GM08714 (cell line): ENCODE results near the gene NUFIP2.

Source experiments
- H3K4me3 ChIP-seq: fragments of 200-500 bp; sonication (Bioruptor generic); 2 replicates; pipeline ENCODE4 v1.5.1; 2014; ENCODE audit warnings: mild to moderate bottlenecking, low read length, inconsistent platforms
- ZNF274 ChIP-seq: IDR thresholded peaks from 2 replicates; pipeline ENCODE4 v1.6.1; 2012; ENCODE audit warnings: mild to moderate bottlenecking, low read depth, low read length

NUFIP2 gene

DNA sequence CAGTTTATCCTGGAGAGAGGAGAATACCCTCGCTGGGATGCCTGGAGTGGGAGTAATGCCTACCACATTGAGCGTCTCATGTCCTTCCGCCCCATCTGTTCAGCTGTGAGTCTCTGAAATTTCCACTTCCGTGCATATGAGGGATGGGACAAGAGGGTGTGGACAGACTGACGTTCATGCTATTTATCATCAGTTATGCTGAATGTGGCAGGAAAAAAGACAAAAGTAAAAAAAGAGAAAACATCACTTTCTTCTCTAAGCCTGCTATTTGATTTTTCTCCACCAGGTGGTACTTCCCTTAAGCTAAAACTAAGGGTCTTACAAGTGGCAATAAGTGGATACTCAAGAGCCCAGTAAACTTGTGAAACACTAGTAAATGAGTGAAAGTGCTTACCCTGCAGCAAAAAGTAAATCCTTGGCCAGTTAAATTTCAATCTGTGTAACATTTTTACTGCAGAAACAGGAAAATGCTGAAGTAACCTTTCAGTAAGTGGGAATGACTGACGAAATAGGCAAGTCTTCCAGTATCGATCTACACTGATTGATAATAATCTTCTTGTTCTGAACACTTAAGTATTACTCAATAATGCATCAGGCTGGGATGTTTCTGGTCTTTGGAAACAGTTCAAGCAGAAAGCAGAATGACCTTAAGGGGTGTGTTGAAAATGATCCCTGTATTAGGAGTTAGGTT is 41.7 kb downstream of the NUFIP2 start:
- TF ChIP-seq ZNF274 = no peak
- H3K4me3 ChIP-seq = no peak overlapping the region

DNA sequence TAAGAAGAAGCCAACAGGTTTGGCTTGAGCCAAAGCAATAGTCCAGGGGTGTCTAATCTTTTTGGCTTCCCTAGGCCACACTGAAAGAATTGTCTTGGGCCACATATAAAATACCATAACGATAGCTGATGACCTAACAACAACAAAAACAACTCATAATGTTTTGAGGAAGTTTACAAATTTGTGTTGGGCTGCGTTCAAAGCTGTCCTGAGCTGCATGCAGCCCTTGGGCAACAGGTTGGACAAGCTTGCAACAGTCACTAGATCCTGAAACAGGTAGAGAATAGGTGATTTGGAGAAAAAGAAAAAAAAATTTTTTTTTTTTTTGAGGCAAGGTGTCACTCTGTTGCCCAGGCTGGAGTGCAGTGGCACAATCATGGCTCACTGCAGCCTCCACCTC is 42.8 kb downstream of the NUFIP2 start:
- H3K4me3 ChIP-seq = no peak overlapping the region
- no peak for TF ChIP-seq ZNF274

DNA sequence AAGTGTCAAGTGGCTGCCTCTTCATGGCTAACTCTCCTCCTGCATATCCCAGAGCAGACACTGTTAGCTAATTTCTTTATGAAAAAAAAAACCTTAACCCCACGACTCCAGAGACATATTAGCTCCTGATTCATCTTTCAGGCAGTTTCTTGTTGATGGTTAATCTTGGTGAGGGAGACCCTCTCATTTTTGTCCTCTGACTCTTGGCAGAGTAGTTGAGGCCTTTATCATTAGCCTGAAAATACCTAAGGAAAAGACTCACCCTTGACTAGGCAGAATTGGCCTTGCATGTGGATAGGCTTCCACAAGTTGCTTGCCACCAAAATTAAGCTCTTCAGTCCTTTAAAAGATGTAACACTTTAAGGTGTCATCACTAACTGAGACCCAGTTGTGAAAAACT is 43.3 kb downstream of the NUFIP2 start:
- no peak overlapping the region for H3K4me3 ChIP-seq
- TF ChIP-seq ZNF274 = no peak

DNA sequence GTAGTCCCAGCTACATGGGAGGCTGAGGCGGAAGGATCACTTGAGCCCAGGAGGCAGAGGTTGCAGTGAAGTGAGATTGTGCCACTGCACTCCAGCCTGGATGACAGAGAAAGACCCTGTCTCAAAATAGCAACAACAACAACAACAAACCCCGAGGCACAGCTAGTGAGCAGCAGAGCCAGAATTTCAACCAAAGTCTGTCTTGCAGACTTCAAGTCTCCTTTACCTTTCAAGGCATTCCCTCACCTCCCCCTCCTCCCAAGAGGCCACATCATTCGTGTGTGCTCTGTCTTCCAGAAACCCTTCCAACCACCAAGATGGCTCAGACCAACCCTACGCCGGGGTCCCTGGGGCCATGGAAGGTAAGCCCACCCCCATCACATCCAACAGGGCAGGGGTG is 45.1 kb downstream of the NUFIP2 start:
- H3K4me3 ChIP-seq = no peak overlapping the region
- TF ChIP-seq ZNF274 = no peak

DNA sequence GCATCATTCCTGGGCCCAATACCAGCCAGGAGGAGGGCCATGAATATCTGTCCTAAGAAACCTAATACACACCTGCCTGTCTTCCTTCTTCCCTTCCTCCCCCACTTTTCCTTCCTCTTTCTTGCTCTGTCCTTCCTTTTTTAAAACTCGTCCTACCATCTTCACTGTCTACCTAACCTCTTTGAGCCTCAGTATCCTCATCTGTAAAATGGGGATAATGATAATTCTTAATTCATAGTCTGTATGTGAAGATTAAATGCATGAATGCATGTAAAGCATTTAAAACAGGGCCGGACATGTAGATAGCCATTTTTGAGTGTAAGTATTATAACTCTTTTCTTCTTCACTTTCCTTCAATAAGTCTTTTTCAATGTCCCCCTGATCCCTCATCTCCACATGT is 46.7 kb downstream of the NUFIP2 start:
- H3K4me3 ChIP-seq = no peak overlapping the region
- no peak for TF ChIP-seq ZNF274

DNA sequence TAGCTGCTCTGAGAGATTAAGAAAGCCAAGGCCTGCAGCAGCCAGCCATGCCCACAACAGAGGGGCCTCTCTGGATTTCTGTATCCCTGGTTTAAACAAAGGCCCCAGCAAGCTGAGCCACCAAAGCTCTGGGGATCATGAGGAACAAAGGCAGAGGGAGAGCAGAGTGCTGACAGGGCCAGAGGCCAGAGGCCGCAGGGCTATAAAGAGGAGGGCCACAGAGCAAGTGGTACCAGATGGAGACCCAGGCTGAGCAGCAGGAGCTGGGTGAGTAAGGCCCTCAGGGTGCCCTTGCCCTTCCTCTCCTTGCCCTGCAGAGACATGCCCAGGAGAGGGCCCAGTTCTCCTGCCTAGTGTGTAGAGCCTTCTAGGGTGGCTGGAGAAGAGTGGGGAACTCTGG is 47.3 kb downstream of the NUFIP2 start, which contains the start of gene CRYBA1:
CRYBA1 (plus strand) TSS at position 232 of the 400 bp plus-strand sequence; CDS start at position 237, 5 bp downstream.
- no peak for TF ChIP-seq ZNF274
- H3K4me3 ChIP-seq = no peak within 1 kb of the TSS

DNA sequence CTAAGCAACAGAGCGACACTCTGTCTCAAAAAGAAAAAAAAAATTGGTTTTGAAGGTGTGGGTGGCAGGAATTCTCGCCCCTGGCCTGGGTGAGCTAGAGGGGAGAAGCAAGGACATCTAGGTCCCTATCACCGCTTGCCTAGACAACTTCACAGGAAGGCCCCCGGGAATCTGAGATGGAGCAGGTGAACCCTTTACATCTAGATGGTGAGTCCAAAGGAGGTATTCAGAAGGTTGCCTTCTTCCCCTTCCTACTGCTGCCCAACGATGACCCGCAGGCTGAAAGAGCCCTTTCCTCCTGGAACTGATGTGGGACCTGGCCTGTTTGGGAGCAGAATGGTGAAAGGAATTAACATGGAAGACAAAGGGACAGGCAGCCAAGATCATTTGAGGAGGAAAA is 48.5 kb downstream of the NUFIP2 start:
- TF ChIP-seq ZNF274 = no peak
- no peak overlapping the region for H3K4me3 ChIP-seq

DNA sequence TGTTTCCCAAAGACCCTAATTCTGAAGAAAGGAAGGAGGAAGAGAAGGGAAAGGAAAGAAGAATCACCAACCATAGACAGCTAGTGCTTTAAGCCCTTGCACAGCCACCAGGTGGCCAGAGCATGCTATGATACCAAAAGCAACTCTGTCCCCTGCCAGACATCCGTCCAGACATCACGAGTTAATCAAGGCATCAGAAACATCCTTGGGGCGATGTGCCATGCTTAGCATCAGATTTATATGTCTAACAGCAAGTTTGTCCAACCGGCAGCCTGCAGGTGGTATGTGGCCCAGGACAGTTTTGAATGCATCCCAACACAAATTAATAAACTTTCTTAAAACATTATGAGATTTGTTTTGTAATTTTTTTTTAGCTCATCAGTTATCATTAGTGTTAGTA is 50.2 kb downstream of the NUFIP2 start:
- no peak overlapping the region for H3K4me3 ChIP-seq
- TF ChIP-seq ZNF274 = no peak

DNA sequence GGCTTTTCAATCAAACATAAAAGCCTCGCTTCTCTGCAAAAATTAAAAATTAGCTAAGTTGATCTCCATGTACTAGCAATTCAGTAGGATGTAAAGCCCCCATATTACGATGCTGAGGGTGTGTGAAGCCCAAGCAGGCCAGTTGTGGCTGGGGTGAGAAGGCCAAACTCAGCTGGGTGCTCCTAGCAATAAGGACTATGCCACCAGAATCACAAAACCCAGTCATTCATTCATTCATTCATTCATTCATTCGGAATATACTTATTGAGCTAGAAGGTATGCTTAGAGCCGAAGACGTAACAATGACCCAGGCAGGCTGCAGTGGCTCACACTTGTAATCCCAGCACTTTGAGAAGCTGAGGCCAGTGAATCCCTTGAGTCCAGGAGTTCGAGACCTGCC is 51.2 kb downstream of the NUFIP2 start:
- no peak overlapping the region for H3K4me3 ChIP-seq
- no peak for TF ChIP-seq ZNF274

DNA sequence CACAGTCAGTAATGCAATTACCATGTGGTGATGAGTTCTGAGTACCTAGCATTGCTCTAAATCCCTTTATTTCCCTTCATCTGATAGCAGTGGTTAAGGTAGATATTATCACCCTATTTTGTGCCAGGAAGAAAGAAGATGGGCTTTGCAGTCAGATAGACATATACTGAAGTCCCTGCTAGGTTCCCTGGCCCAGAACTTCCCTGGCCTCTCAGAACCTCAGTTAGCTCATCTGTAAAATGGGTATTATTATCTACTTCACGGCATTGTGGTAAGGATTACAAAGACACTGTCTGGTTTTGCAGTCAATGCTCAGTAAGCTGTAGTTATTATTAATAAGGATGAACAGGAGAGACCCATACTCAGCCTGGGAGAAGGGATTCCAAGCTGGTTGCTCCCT is 51.9 kb downstream of the NUFIP2 start:
- TF ChIP-seq ZNF274 = no peak
- H3K4me3 ChIP-seq = no peak overlapping the region

DNA sequence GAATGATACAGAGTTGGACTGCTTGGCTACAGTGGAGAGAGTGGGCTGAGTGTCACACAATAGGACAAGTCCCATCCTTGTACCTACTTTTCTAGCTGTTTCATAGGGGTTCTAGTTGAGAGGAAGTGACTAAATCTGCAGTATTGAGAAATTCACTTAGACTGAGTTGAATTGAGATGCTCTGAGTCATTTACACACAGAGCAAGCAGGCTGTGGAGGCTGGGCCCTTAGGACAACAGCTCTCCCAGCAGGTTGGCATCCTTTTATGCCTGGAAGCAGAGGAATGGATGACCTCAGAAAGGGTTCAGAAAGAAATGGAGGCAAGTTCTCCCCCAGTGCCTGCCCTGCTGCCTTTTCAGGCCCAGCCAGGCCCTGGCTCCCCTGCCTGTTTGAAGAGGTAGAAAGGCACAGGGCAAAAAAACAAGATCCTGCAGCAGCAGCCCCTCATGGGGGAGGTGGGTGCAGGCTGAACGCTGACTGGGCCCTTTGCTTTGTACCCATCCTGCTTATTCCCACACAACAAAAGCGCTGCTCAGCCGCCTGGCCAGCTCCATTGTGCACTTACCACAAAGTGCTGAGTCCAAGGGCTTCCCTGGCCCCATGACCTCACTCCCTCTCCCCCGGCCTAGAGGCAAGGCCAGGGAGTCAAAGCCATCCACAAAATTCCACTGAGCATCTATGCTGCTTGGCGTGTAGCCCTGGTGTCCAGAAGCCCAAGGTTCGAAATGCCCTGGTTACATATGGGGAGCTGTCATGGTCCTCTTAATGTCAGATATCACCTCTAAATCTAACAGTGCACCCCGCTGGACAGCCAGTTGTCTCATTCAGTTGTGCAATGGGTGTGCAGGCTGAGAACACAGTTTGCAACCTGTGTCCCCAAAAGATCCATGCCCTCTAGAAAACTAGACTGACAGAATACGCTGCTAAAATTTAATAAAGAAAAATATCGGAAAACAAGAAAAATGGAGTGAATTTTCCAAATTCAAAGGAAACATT is 52.7 kb downstream of the NUFIP2 start:
- no peak for TF ChIP-seq ZNF274
- H3K4me3 ChIP-seq = no peak overlapping the region

DNA sequence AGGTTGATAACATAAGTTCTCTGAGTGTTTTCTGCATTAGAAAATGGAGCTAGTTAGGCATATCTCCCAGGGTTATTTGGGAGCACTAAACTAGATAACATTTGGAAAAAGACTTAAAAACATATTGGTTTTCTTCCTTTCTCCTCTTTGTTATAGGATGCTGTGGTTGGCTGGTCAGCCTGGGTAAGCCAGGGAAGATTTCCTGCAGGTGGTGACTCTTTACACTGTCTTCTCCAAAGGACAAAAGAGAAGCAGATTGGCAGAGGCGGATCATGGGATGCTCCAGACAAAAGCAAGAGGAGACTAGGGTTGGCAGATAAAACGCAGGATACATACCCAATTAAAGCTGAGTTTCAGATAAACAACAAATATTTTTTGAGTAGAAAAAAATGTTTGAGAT is 53.5 kb downstream of the NUFIP2 start:
- H3K4me3 ChIP-seq = no peak overlapping the region
- no peak for TF ChIP-seq ZNF274

DNA sequence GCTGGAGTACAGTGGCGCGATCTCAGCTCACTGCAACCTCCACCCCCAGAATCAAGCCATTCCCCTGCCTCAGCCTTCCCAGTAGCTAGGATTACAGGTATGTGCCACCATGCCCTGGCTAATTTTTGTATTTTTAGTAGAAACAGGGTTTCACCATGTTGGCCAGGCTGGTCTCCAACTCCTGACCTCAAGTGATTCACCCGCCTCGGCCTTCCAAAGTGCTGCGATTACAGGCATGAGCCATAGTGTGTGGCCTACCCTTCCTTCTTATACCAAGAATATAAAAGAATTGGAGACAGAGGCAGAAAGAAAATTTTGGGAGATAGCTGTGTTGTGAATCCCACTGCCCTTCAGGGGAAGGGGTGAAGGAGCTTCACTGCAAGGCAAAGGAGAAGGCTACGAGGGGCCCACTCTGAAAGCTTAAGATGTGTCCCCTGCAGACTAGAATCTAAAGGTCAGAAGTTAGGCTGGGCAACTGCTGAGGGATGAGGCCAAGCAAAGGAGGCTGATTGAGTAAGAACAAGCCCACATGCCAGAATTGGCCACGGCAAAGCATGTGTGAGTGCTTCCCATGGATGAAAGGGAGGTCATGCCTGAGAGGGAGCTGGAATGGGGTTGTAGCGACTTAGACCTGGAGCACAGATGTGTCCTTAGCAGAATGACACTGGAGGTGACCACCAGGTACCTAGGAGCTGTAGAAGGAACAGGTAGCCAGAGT is 55.7 kb downstream of the NUFIP2 start:
- TF ChIP-seq ZNF274 = no peak
- H3K4me3 ChIP-seq = no peak overlapping the region

DNA sequence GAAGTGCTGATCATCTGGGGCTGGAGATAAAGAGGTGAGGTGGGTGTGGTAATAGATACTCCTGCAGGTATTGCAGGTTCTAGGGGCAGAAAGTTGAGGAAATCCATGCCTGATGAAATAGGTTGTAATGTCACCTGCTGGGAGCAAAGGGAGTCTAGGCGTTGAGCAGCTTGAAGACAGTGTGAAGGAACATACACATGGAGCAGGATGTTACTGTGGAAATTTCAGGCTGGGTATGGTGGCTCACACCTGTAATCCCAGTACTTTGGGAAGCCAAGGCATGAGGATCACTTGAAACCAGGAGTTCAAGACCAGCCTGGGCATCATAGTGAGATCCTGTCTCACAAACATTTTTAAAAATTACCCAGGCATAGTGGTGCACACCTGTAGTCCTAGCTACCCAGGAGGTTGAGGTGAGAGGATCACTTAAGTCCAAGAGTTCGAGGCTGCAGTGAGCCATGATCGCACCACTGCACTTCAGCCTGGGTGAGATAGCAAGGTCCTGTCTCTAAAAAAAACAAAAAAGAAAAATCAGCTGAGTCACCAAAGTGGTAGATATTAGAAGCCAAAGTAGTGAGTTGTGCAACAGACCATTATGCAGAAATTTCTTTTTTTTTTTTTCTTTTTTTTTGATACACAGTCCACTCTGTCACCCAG is 56.3 kb downstream of the NUFIP2 start:
- no peak for TF ChIP-seq ZNF274
- no peak overlapping the region for H3K4me3 ChIP-seq
